Left ventricle myocardium inferior (tissue), 1 donor: ENCODE results near the gene NCOR1. TPM values are rescaled to one million over a fixed set of nuclear protein-coding genes. Genes with fewer than 3 reads are reported as not detected.
A peak's percentile ranks its signal among the peaks of the same experiment; 100 is the strongest.
"Not testable (repeated sequence)": the region's sequence is repeated elsewhere in the genome, so short reads cannot be mapped to it uniquely, and the experiment has no call there.

Source experiments
- DNase-seq: peaks from one replicate; pipeline ENCODE4 v3.0.0-alpha.2; 2020
- H3K27ac ChIP-seq: fragments of 200-600 bp; replicated peaks from 2 replicates; pipeline ENCODE4 v1.8.0; 2021
- H3K27me3 ChIP-seq: fragments of 200-600 bp; 2 replicates; pipeline ENCODE4 v1.8.0; 2021; ENCODE audit warnings: low read depth
- H3K36me3 ChIP-seq: fragments of 200-600 bp; 2 replicates; pipeline ENCODE4 v1.8.0; 2021
- H3K4me1 ChIP-seq: fragments of 200-600 bp; 2 replicates; pipeline ENCODE4 v1.8.0; 2021
- H3K4me3 ChIP-seq: fragments of 200-600 bp; 2 replicates; pipeline ENCODE4 v1.8.0; 2021; ENCODE audit warnings: mild to moderate bottlenecking, moderate library complexity
- H3K9me3 ChIP-seq: fragments of 200-600 bp; replicated peaks from 2 replicates; pipeline ENCODE4 v1.8.0; 2021
- intact Hi-C: fragments of 100-400 bp; cut with micrococcal nuclease; formaldehyde crosslinking; loops from one replicate; pipeline ENCODE4 v1.11.0; 2022
- total RNA-seq: library from RNA; stranded (reverse); fragmentation: NEBNext Ultra II Directional; extraction: Animal tissue kit (Norgen Biotek cat#: 25700); gene quantifications from one replicate; pipeline ENCODE4 v1.2.1, GENCODE V29; 2021
- TF ChIP-seq, protein P1 (sequence below): fragments of 200-600 bp; IDR thresholded peaks from 2 replicates; pipeline ENCODE4 v1.8.0; 2021; ENCODE audit warnings: antibody characterized with exemption, mild to moderate bottlenecking, borderline replicate concordance
- donor health status: DM: no; HTN: yes; CAD: no; lungs with severe emphysema.

Gene NCOR1
- total RNA-seq, 1 donor from 2014 or later, result 60.1 TPM

DNA sequence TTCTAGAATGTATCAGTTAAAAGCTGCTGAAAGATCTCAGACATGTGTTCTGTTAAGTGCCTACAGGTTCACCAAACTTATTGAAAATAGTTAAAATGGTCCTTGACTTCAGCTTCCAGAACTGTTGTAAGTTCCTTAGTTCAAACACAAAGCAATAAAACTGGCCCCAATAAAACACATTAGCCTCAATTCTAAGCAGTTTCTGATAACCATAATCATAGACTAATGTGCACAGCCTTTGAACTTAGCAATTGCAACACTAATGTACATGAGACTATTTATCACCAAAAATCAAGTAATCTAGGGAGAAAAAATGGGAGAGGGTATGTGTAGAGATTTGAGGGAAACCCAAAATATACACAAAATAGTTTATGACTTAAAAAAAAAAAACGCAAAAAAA, 17.1 kb upstream of the NCOR1 start:
- H3K27ac ChIP-seq, result no peak overlapping the region
- H3K4me3 ChIP-seq, result no peak overlapping the region
- no peaks in the 10 kb centered on the region for H3K4me1 ChIP-seq
- no peak for DNase-seq
- peaks cover 10% of the 10 kb centered on the region for H3K36me3 ChIP-seq
- H3K27me3 ChIP-seq, result no peaks in the 10 kb centered on the region
- intact Hi-C loops, result no loop called here
- TF ChIP-seq, protein P1, sequence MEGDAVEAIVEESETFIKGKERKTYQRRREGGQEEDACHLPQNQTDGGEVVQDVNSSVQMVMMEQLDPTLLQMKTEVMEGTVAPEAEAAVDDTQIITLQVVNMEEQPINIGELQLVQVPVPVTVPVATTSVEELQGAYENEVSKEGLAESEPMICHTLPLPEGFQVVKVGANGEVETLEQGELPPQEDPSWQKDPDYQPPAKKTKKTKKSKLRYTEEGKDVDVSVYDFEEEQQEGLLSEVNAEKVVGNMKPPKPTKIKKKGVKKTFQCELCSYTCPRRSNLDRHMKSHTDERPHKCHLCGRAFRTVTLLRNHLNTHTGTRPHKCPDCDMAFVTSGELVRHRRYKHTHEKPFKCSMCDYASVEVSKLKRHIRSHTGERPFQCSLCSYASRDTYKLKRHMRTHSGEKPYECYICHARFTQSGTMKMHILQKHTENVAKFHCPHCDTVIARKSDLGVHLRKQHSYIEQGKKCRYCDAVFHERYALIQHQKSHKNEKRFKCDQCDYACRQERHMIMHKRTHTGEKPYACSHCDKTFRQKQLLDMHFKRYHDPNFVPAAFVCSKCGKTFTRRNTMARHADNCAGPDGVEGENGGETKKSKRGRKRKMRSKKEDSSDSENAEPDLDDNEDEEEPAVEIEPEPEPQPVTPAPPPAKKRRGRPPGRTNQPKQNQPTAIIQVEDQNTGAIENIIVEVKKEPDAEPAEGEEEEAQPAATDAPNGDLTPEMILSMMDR, result no peak
- no peaks in the 10 kb centered on the region for H3K9me3 ChIP-seq

DNA sequence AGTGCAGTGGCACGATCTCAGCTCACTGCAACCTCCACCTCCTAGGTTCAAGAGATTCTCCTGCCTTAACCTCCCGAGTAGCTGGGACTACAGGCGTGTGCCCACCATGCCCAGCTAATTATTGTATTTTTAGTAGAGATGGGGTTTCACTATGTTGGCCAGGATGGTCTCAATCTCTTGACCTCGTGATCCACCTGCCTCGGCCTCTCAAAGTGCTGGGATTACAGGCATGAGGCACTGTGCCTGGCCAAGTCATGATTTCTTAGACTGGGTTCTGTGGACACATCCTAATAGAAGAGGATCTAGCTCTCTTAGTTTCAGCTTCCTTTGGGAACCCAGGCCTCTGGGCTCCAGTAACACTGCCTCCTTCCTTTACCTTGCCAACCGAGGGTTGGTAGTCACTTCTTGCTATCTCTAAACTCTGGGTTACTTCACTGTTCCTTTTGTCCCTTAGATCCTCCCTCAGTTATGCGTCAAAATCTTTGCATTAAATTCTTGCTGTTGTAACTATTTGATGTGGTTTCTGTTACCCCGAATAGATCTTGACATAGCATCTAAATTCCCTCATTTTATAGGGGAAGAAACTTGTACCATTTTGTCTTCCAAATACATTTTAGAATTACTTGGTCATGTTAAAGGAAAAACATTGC, 14.7 kb upstream of the NCOR1 start:
- H3K27ac ChIP-seq, intact Hi-C loops, H3K4me3 ChIP-seq, H3K4me1 ChIP-seq, H3K27me3 ChIP-seq, DNase-seq, H3K9me3 ChIP-seq: not testable (repeated sequence)
- peaks cover 10% of the 10 kb centered on the region for H3K36me3 ChIP-seq

DNA sequence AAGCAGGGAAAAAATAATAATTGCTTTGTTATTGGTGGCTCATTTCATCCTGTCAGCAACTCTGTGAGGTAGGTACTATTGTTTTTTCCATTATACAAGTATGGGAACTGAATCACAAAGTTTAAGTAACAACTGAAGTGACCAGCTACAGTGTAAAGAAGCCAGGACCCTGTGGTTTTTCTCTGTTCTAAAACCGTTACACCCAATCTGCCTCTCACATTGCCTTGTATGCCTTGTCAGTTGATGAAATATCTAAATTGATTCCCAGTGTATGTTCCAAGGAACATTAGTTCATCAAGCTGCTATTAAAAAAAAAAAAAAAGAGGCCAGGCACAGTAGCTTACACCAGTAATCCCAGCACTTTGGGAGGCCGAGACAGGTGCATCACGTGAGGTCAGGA, 7.1 kb upstream of the NCOR1 start:
- Histone ChIP-seq H3K9me3 (no peaks in the 10 kb centered on the region), H3K36me3 (no peaks in the 10 kb centered on the region), H3K27ac (no peak overlapping the region), H3K27me3 (no peaks in the 10 kb centered on the region), H3K4me3 (no peak overlapping the region), H3K4me1 (peaks cover 8% of the 10 kb centered on the region)
- DNase-seq, result no peak
- TF ChIP-seq, protein P1, result no peak
- intact Hi-C loops, result no loop called here

DNA sequence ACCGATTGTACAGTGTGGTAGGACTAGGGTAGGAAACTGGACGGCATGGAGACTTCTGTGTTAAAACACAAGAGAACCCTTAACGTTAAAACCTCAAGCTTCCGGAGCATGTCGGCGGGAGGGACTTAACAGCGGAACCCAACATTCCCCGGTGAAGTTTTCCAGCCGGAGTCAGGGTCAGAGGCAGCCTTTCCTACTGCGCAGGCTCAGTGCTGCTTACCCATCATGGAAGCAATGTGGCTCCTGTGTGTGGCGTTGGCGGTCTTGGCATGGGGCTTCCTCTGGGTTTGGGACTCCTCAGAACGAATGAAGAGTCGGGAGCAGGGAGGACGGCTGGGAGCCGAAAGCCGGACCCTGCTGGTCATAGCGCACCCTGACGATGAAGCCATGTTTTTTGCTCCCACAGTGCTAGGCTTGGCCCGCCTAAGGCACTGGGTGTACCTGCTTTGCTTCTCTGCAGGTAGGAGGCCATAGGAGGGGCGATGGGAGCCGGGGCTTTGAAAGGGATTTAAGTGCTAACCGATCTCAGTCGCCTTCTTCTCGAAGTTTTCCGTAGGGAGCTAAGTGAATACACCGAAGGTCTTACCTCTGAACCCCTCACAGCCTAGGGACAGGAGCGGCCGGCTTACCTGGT, 1.8 kb upstream of the NCOR1 start, which contains the start of gene PIGL:
TSS of gene PIGL (plus strand) at position 209 of the 634 bp plus-strand sequence. CDS start at position 226, 17 bp downstream.
- H3K4me1 ChIP-seq, result peaks cover 58% of the 10 kb centered on the region
- H3K4me3 ChIP-seq, result peak within 1 kb of the TSS; percentile 95
- TF ChIP-seq, protein P1, result no peak
- H3K36me3 ChIP-seq, result no peaks in the 10 kb centered on the region
- intact Hi-C loops, result no loop called here
- DNase-seq, result peak; percentile 88
- H3K9me3 ChIP-seq, result no peaks in the 10 kb centered on the region
- H3K27me3 ChIP-seq, result no peaks in the 10 kb centered on the region
- H3K27ac ChIP-seq, result peak within 1 kb of the TSS; percentile 99

DNA sequence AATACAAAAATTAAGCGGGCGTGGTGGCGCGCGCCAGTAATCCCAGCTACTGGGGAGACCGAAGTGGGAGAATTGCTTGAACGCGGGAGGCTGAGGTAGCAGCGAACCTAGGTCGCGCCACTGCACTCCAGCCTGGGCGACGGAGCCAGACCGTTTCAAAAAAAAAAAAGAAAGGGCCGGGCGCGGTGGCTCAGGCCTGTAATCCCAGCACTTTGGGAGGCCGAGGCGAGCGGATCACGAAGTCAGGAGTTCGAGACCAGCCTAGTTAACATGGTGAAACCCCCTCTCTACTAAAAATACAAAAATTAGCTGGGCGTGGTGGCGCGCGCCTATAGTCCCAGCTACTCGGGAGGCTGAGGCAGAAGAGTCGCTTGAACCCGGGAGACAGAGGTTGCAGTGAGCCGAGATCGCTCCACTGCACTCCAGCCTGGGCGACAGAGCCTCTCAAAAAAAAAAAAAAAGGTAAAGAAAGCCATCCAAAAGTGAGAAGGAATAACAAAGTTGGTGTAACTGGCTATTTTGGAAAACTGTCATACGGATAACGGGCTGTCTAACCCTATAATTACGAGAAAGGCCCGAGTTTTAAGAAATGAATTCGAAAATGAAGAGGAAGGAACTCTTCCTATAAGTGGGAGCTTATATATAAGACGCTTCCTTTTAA, 1.1 kb upstream of the NCOR1 start:
- intact Hi-C loops, H3K9me3 ChIP-seq, DNase-seq, H3K36me3 ChIP-seq, H3K27me3 ChIP-seq: not testable (repeated sequence)
- H3K27ac ChIP-seq, result peak overlapping the region; percentile 99
- H3K4me1 ChIP-seq, result peaks cover 64% of the 10 kb centered on the region
- H3K4me3 ChIP-seq, result peak overlapping the region; percentile 95

DNA sequence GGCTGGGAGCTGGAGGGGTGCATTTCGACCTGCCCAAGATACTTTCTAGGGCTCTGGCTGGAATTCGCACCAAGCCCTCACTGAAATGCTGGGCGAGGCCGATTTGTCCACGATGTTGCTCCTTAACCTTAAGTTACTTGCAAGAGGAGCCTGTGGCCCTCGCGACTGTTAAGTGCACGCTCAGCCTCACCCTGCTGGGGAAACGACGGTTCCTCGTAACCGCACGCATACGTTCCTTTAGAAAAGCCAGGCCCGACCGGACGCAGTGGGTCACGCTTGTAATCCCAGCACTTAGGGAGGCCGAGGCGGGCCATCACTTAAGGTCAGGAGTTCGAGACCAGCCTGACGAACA, 607 bp upstream of the NCOR1 start:
- Histone ChIP-seq H3K4me3 (peak overlapping the region; percentile 95), H3K27ac (peak overlapping the region; percentile 99), H3K36me3 (no peaks in the 10 kb centered on the region), H3K9me3 (no peaks in the 10 kb centered on the region), H3K4me1 (peaks cover 64% of the 10 kb centered on the region), H3K27me3 (no peaks in the 10 kb centered on the region)
- intact Hi-C loops, result no loop called here
- TF ChIP-seq, protein P1, result no peak
- DNase-seq, result no peak
